Ishikawa (cell line): ENCODE data around the gene PPP2R5E.

Source experiments
- CEBPB ChIP-seq: IDR thresholded peaks from 2 replicates; pipeline ENCODE4 v1.6.1; 2012
- CREB1 ChIP-seq: IDR thresholded peaks from 2 replicates; pipeline ENCODE4 v1.6.1; 2012; ENCODE audit warnings: low read depth
- EGR1 ChIP-seq: IDR thresholded peaks from 2 replicates; pipeline ENCODE4 v1.6.1; 2012
- EP300 ChIP-seq: IDR thresholded peaks from 2 replicates; pipeline ENCODE4 v1.6.1; 2012; ENCODE audit warnings: borderline replicate concordance
- FOXM1 ChIP-seq: IDR thresholded peaks from 2 replicates; pipeline ENCODE4 v1.6.1; 2012; ENCODE audit warnings: low read depth, borderline replicate concordance
- MAX ChIP-seq: IDR thresholded peaks from 2 replicates; pipeline ENCODE4 v1.6.1; 2012
- NFIC ChIP-seq: IDR thresholded peaks from 2 replicates; pipeline ENCODE4 v1.6.1; 2012
- RAD21 ChIP-seq: IDR thresholded peaks from 2 replicates; pipeline ENCODE4 v1.6.1; 2012; ENCODE audit warnings: low read depth
- REST ChIP-seq: IDR thresholded peaks from 2 replicates; pipeline ENCODE4 v1.6.1; 2012; ENCODE audit warnings: low read depth, mild to moderate bottlenecking
- TAF1 ChIP-seq: IDR thresholded peaks from 2 replicates; pipeline ENCODE4 v1.6.1; 2012; ENCODE audit warnings: low read depth, mild to moderate bottlenecking
- TCF12 ChIP-seq: IDR thresholded peaks from 2 replicates; pipeline ENCODE4 v1.6.1; 2012; ENCODE audit warnings: low read depth
- TEAD4 ChIP-seq: IDR thresholded peaks from 2 replicates; pipeline ENCODE4 v1.6.1; 2012
- USF1 ChIP-seq: IDR thresholded peaks from 2 replicates; pipeline ENCODE4 v1.6.1; 2012
- YY1 ChIP-seq: IDR thresholded peaks from 2 replicates; pipeline ENCODE4 v1.6.1; 2012; ENCODE audit warnings: low read depth
- ZBTB7A ChIP-seq: IDR thresholded peaks from 2 replicates; pipeline ENCODE4 v1.6.1; 2012; ENCODE audit warnings: low read depth

Gene PPP2R5E

GRCh38 chr14:63432228-63432627 lies 110.9 kb downstream of the PPP2R5E start:
- TF ChIP-seq TEAD4 (no peak), EGR1 (no peak), TCF12 (no peak), YY1 (no peak), EP300 (no peak), FOXM1 (no peak), MAX (no peak), TAF1 (no peak), CEBPB (no peak), USF1 (no peak), RAD21 (no peak), CREB1 (no peak), REST (no peak), NFIC (no peak), ZBTB7A (no peak)

- no peak for TF ChIP-seq TCF12
- TF ChIP-seq TEAD4 = no peak
- TF ChIP-seq FOXM1 = no peak
- no peak for TF ChIP-seq EGR1
- no peak for TF ChIP-seq ZBTB7A
- TF ChIP-seq MAX = no peak
- TF ChIP-seq CEBPB = no peak
- TF ChIP-seq YY1 = no peak
- TF ChIP-seq USF1 = no peak
- no peak for TF ChIP-seq NFIC
- no peak for TF ChIP-seq TAF1
Measured at GRCh38 chr14:63431466-63431865, 111.7 kb downstream of the PPP2R5E start.

- no peak for TF ChIP-seq EGR1
- TF ChIP-seq CEBPB = no peak
- TF ChIP-seq FOXM1 = no peak
- no peak for TF ChIP-seq EP300
Measured at GRCh38 chr14:63428486-63428885, 114.7 kb downstream of the PPP2R5E start.

- TF ChIP-seq FOXM1 = no peak
- TF ChIP-seq REST = no peak
- TF ChIP-seq TCF12 = no peak
- no peak for TF ChIP-seq USF1
- no peak for TF ChIP-seq CREB1
- no peak for TF ChIP-seq YY1
- TF ChIP-seq ZBTB7A = no peak
- TF ChIP-seq CEBPB = no peak
- no peak for TF ChIP-seq EGR1
- no peak for TF ChIP-seq RAD21
- no peak for TF ChIP-seq EP300
- no peak for TF ChIP-seq NFIC
Measured at GRCh38 chr14:63426838-63427352, 116.3 kb downstream of the PPP2R5E start.

GRCh38 chr14:63423889-63424288 lies 119.3 kb downstream of the PPP2R5E start:
- TF ChIP-seq YY1 (no peak), NFIC (no peak), TEAD4 (no peak), ZBTB7A (no peak), USF1 (no peak), CEBPB (no peak), REST (no peak), CREB1 (no peak)
